B cell (primary cell): ENCODE data around the gene RBP3. TPM values are rescaled to one million over a fixed set of nuclear protein-coding genes. Genes with fewer than 3 reads are reported as not detected.

ENCODE experiments used
- ATAC-seq: fragments of 200-7000 bp; cut with Tn5 transposase; one replicate; pipeline ENCODE4 v1.10.0; 2021; ENCODE audit warnings: low read depth, mild to moderate bottlenecking, moderate number of reproducible peaks, moderate library complexity
- CTCF ChIA-PET: fragments of 350-600 bp; sonication (Branson Sonifier 250); formaldehyde crosslinking; loops from one replicate; lab custom pipeline; 2021; ENCODE audit warnings: antibody characterized with exemption, inconsistent platforms; lab: Charles Lee
- POLR2A ChIA-PET: fragments of 350-600 bp; sonication (Branson Sonifier 250); formaldehyde crosslinking; loops from one replicate; lab custom pipeline; 2021; ENCODE audit warnings: antibody characterized with exemption; lab: Charles Lee
- DNase-seq: peaks from one replicate; pipeline ENCODE4 v3.0.0; 2013
- H2AFZ ChIP-seq: 2 replicates; pipeline ENCODE4 v1.6.1; 2012; ENCODE audit warnings: mild to moderate bottlenecking, low read depth, low read length; ENCODE audit not compliant: insufficient read depth, poor library complexity, severe bottlenecking
- H3K27ac ChIP-seq, 2 donors: 1 replicate in 1 of 2; 2 replicates in 1 of 2; pipeline ENCODE4 v1.5.1; 2012 to 2013; ENCODE audit warnings: low read length in 2 of 2, mild to moderate bottlenecking in 2 of 2, moderate library complexity in 1 of 2
- H3K27me3 ChIP-seq, 4 experiments: fragments of 200-600 bp in 1 of 4; sonication (generic) in 1 of 4; replicated peaks in 1 of 4; 1 replicate in 2 of 4; 2 replicates in 2 of 4; pipeline versions ENCODE4 v1.6.1 to v1.7.0; 2013 to 2016; ENCODE audit warnings: low read length in 3 of 4, mild to moderate bottlenecking in 2 of 4, mixed read lengths in 1 of 4, moderate library complexity in 1 of 4; ENCODE audit not compliant: insufficient read depth in 4 of 4, control insufficient read depth in 3 of 4; ENCODE audit errors: control extremely low read depth in 1 of 4
- H3K36me3 ChIP-seq, 2 experiments: replicated peaks in 1 of 2; 1 replicate in 1 of 2; 2 replicates in 1 of 2; pipeline versions ENCODE4 v1.6.1 to v1.7.1; 2013; ENCODE audit warnings: low read length in 1 of 2; ENCODE audit not compliant: insufficient read depth in 2 of 2, control insufficient read depth in 1 of 2; ENCODE audit errors: control extremely low read depth in 1 of 2, extremely low read depth in 1 of 2
- H3K4me1 ChIP-seq, 2 donors: fragments of 200-600 bp in 1 of 2; sonication (generic) in 1 of 2; 1 replicate in 1 of 2; 2 replicates in 1 of 2; pipeline versions ENCODE4 v1.5.1 to v1.6.1; 2013 to 2017; ENCODE audit warnings: low read length in 2 of 2; ENCODE audit not compliant: control insufficient read depth in 2 of 2, insufficient read depth in 2 of 2
- H3K4me2 ChIP-seq: replicated peaks from 2 replicates; pipeline ENCODE3; 2012; ENCODE audit warnings: mild to moderate bottlenecking, low read depth, low read length; ENCODE audit not compliant: poor library complexity, severe bottlenecking
- H3K4me3 ChIP-seq, 5 experiments: fragments of 200-600 bp in 1 of 5; sonication (generic) in 1 of 5; 1 replicate in 3 of 5; 2 replicates in 2 of 5; pipeline versions ENCODE4 v1.5.1 to v1.7.0; 2011 to 2016; ENCODE audit warnings: low read length in 4 of 5, mild to moderate bottlenecking in 4 of 5, low read depth in 2 of 5, control low read depth in 1 of 5, moderate library complexity in 1 of 5; ENCODE audit not compliant: insufficient read depth in 1 of 5; ENCODE audit errors: control extremely low read depth in 1 of 5, extremely low read depth in 1 of 5
- H3K79me2 ChIP-seq: fragments of 200-600 bp; sonication (generic); one replicate; pipeline ENCODE4 v1.6.0; 2016; ENCODE audit warnings: low read length; ENCODE audit not compliant: control insufficient read depth, insufficient read depth
- H3K9ac ChIP-seq: fragments of 200-600 bp; sonication (generic); 2 replicates; pipeline ENCODE4 v1.6.1; 2017; ENCODE audit warnings: mild to moderate bottlenecking, low read length, moderate library complexity
- H3K9me3 ChIP-seq, 3 donors: one replicate each; pipeline versions ENCODE4 v1.6.1 to v1.7.1; 2013; ENCODE audit warnings: low read length in 2 of 3; ENCODE audit not compliant: control insufficient read depth in 2 of 3, insufficient read depth in 1 of 3; ENCODE audit errors: control extremely low read depth in 1 of 3
- H4K20me1 ChIP-seq: 2 replicates; pipeline ENCODE4 v1.6.0; 2012; ENCODE audit warnings: mild to moderate bottlenecking, low read length; ENCODE audit not compliant: insufficient read depth, control insufficient read depth, poor library complexity, severe bottlenecking
- H3K27ac Mint-ChIP-seq: one replicate; pipeline ENCODE4 v1.8.0; 2021; ENCODE audit warnings: mixed read lengths
- H3K27me3 Mint-ChIP-seq: one replicate; pipeline ENCODE4 v1.8.0; 2021; ENCODE audit warnings: mixed read lengths
- H3K4me1 Mint-ChIP-seq: one replicate; pipeline ENCODE4 v1.8.0; 2021; ENCODE audit warnings: mixed read lengths
- H3K4me3 Mint-ChIP-seq: one replicate; pipeline ENCODE4 v1.8.0; 2021; ENCODE audit warnings: mixed read lengths
- H3K9me3 Mint-ChIP-seq: one replicate; pipeline ENCODE4 v1.8.0; 2022; ENCODE audit warnings: mixed read lengths; ENCODE audit not compliant: insufficient read depth
- EZH2 ChIP-seq: IDR thresholded peaks from 2 replicates; pipeline ENCODE4 v1.6.1; 2012; ENCODE audit warnings: borderline replicate concordance, low read depth, mild to moderate bottlenecking, moderate library complexity, low read length; ENCODE audit not compliant: insufficient read depth, poor library complexity, severe bottlenecking
- WGBS: methylation state at CpG from one replicate; pipeline ENCODE4 v1.1.5; 2013; ENCODE audit warnings: missing lambda C conversion rate; ENCODE audit not compliant: insufficient coverage; 5-methylcytosine and 5-hydroxymethylcytosine counted together
- intact Hi-C: fragments of 100-400 bp; cut with micrococcal nuclease; formaldehyde crosslinking; loops from one replicate; pipeline ENCODE4 v1.10.0; 2022
- polyA plus RNA-seq: library from polyadenylated mRNA; depleted of rRNA; stranded (reverse); fragments of >200 nt; gene quantifications from 2 replicates; pipeline ENCODE4 v1.2.3, GENCODE V29; 2012
- total RNA-seq, 2 donors: library from RNA; stranded (reverse); fragments of 120-200 nt in 1 of 2; gene quantifications; 1 replicate in 1 of 2; 2 replicates in 1 of 2; pipeline versions ENCODE4 v1.2.3 to v1.2.4, GENCODE V29; 2013 to 2022
- TF ChIP-seq, protein P1 (sequence below): fragments of 200-600 bp; IDR thresholded peaks from one replicate; pipeline ENCODE4 v1.8.0; 2022; ENCODE audit warnings: antibody characterized with exemption, mild to moderate bottlenecking

Gene RBP3
- total and polyA plus RNA-seq, 2 donors (not counting 1 experiment from before 2014, with no cell fraction given): not detected

DNA sequence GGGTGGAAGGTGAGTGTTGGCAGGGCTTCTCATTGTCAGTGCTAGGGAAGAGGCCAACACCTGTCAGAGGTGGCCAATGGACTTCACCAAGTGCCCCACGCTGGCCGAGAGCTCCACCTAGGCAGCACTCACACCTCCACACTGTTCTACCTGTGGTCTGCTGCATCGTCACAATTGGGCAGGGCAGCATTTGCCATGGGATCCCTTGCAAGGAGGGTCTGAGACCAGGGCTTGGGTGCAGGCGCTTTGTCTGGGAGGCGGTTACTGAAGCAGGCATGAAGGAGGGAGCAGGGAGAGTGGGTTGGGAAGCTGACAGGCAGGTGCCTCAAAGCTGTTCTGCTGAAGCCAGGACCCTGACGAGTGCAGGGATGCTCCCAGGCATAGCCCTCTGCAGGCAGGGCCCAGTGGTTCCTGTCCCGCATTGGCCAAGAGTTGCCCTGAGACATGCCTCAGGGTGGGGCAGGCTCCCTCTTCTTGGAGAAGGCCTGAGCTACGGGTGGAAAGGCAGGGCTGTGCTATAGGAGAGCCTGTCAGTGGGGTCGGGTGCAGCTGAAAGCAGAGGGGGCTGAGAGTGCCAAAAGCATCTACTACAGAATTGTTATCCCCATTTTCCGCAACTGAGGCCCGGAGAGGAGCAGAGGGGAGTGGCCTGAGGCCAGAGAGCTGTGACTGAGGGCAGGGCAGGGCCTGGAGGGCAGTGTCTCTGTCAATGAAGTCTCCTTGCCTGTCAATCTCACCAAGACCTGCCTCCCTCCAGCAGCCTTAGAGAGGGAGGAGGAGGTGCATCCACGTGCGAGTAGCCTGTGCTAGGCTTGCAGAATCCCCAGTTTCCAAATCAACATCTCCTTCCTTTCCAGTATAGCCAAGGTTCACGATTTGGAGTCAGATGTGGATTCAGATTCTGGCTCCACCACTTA lies 4.0 kb downstream of the RBP3 start:
- Mint-ChIP-seq H3K9me3 (no peaks in the 10 kb centered on the region), H3K27ac (no peak overlapping the region), H3K4me1 (no peaks in the 10 kb centered on the region), H3K4me3 (no peak overlapping the region), H3K27me3 (no peaks in the 10 kb centered on the region)
- no peaks in the 10 kb centered on the region for H3K9me3 ChIP-seq
- TF ChIP-seq, protein P1, sequence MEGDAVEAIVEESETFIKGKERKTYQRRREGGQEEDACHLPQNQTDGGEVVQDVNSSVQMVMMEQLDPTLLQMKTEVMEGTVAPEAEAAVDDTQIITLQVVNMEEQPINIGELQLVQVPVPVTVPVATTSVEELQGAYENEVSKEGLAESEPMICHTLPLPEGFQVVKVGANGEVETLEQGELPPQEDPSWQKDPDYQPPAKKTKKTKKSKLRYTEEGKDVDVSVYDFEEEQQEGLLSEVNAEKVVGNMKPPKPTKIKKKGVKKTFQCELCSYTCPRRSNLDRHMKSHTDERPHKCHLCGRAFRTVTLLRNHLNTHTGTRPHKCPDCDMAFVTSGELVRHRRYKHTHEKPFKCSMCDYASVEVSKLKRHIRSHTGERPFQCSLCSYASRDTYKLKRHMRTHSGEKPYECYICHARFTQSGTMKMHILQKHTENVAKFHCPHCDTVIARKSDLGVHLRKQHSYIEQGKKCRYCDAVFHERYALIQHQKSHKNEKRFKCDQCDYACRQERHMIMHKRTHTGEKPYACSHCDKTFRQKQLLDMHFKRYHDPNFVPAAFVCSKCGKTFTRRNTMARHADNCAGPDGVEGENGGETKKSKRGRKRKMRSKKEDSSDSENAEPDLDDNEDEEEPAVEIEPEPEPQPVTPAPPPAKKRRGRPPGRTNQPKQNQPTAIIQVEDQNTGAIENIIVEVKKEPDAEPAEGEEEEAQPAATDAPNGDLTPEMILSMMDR: no peak
- TF ChIP-seq EZH2: no peak
- no peak overlapping the region for H2AFZ ChIP-seq
- intact Hi-C loops: no loop called here
- ChIA-PET POLR2A (no interaction called here), CTCF (interaction anchor here (1.4 kb wide), 1 partner anchor 12 kb away, joined by 3 read pairs; no protein-coding TSS in a partner anchor)
- H3K36me3 ChIP-seq: no peaks in the 10 kb centered on the region
- H4K20me1 ChIP-seq: no peaks in the 10 kb centered on the region
- H3K27me3 ChIP-seq: no peaks in the 10 kb centered on the region
- no peaks in the 10 kb centered on the region for H3K4me1 ChIP-seq
- no peak overlapping the region for H3K4me3 ChIP-seq
- no peak overlapping the region for H3K4me2 ChIP-seq
- 93% methylated on average over 7 of the region's 14 CpGs for WGBS
- no peak overlapping the region for H3K27ac ChIP-seq
- no peak overlapping the region for H3K9ac ChIP-seq
- ATAC-seq (no peak), DNase-seq (no peak)
- H3K79me2 ChIP-seq: no peaks in the 10 kb centered on the region

DNA sequence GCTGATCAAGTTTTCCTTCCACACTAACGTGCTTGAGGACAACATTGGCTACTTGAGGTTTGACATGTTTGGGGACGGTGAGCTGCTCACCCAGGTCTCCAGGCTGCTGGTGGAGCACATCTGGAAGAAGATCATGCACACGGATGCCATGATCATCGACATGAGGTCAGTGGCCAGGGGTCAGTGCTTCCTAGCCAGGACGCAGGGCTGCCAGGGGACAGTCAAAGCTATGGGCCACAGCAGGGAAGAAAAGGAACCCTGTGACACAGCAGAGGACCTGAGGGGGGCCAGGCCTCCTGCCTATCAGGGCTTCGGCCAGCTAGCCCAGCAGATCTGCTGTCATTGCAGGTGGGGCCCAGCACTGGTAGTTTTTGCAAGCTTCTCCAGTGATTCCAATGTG lies 5.2 kb downstream of the RBP3 start:
- H3K9me3 Mint-ChIP-seq: no peaks in the 10 kb centered on the region
- H3K4me3 Mint-ChIP-seq: no peak overlapping the region
- no peak overlapping the region for H3K27ac Mint-ChIP-seq
- H2AFZ ChIP-seq: no peak overlapping the region
- no peaks in the 10 kb centered on the region for H3K9me3 ChIP-seq
- no peak overlapping the region for H3K27ac ChIP-seq
- POLR2A ChIA-PET: no interaction called here
- no peaks in the 10 kb centered on the region for H3K27me3 ChIP-seq
- no peaks in the 10 kb centered on the region for H4K20me1 ChIP-seq
- ATAC-seq (no peak), DNase-seq (no peak)
- H3K4me3 ChIP-seq: no peak overlapping the region
- H3K36me3 ChIP-seq: no peaks in the 10 kb centered on the region
- no peaks in the 10 kb centered on the region for H3K4me1 ChIP-seq
- H3K27me3 Mint-ChIP-seq: no peaks in the 10 kb centered on the region
- intact Hi-C loops: no loop called here
- CTCF ChIA-PET: interaction anchor here (1.4 kb wide), 1 partner anchor 14 kb away, joined by 3 read pairs; no protein-coding TSS in a partner anchor
- WGBS: 97% methylated on average over 5 of the region's 6 CpGs
- no peak overlapping the region for H3K4me2 ChIP-seq
- H3K4me1 Mint-ChIP-seq: no peaks in the 10 kb centered on the region
- no peaks in the 10 kb centered on the region for H3K79me2 ChIP-seq
- no peak for TF ChIP-seq EZH2
- TF ChIP-seq, protein P1: no peak
- no peak overlapping the region for H3K9ac ChIP-seq
